Sigmoid colon (tissue), 7 donors: ENCODE measurements around the gene CSRP1. TPM values are rescaled to one million over a fixed set of nuclear protein-coding genes. Genes with fewer than 3 reads are reported as not detected.

Experiments
- DNase-seq: peaks from one replicate; pipeline ENCODE4 v3.0.0-alpha.2; 2019
- H3K27ac ChIP-seq, 4 donors: fragments of 200-600 bp; sonication (generic); one replicate each; pipeline ENCODE4 v1.5.1; 2016 to 2019; ENCODE audit warnings: mild to moderate bottlenecking in 1 of 4
- H3K27me3 ChIP-seq, 3 donors: fragments of 200-600 bp; sonication (generic); one replicate each; pipeline ENCODE4 v1.5.1; 2019; ENCODE audit warnings: mild to moderate bottlenecking in 1 of 3
- H3K36me3 ChIP-seq, 4 donors: fragments of 200-600 bp; sonication (generic); one replicate each; pipeline ENCODE4 v1.5.1; 2016 to 2019
- H3K4me1 ChIP-seq, 4 donors: fragments of 200-600 bp; sonication (generic); one replicate each; pipeline ENCODE4 v1.5.1; 2017 to 2019
- H3K4me3 ChIP-seq, 4 donors: fragments of 200-600 bp; sonication (generic); one replicate each; pipeline ENCODE4 v1.5.1; 2017 to 2019; ENCODE audit warnings: mild to moderate bottlenecking in 2 of 4, moderate library complexity in 1 of 4
- H3K9me3 ChIP-seq, 4 donors: fragments of 200-600 bp in 3 of 4; sonication (generic) in 3 of 4; one replicate each; pipeline versions ENCODE4 v1.5.1 to v1.6.1; 2013 to 2019
- EP300 ChIP-seq, 4 donors: sonication (generic); formaldehyde crosslinking; IDR thresholded peaks; one replicate each; pipeline ENCODE4 v1.6.1; 2017; ENCODE audit warnings: antibody characterized with exemption in 4 of 4
- POLR2A ChIP-seq, 2 donors: fragments of 450-650 bp; IDR thresholded peaks; one replicate each; pipeline ENCODE4 v1.6.1; 2016; ENCODE audit warnings: antibody characterized with exemption in 2 of 2, mild to moderate bottlenecking in 2 of 2, moderate library complexity in 2 of 2
- POLR2AphosphoS5 ChIP-seq, 4 donors: sonication (generic); formaldehyde crosslinking; IDR thresholded peaks; one replicate each; pipeline ENCODE4 v1.6.1; 2017; ENCODE audit warnings: antibody characterized with exemption in 4 of 4
- WGBS, 2 donors: extraction: QIAGEN DNeasy Blood & Tissue Kit; methylation state at CpG; one replicate each; pipeline ENCODE4 v1.1.7; 2013; 5-methylcytosine and 5-hydroxymethylcytosine counted together
- intact Hi-C: fragments of 100-400 bp; cut with DNase I; formaldehyde crosslinking; loops from one replicate; pipeline ENCODE4 v1.15.1; 2023
- polyA plus RNA-seq, 3 donors: library from polyadenylated mRNA; stranded (reverse); fragments of 200-250 nt; gene quantifications; one replicate each; pipeline ENCODE4 v1.2.3, GENCODE V29; 2013
- total RNA-seq, 4 donors: library from RNA; depleted of rRNA; stranded (reverse); fragments of >200 nt; gene quantifications; one replicate each; pipeline ENCODE4 v1.1.0, GENCODE V29; 2016
- TF ChIP-seq, protein P1 (sequence below), 4 experiments: fragments of 450-650 bp in 3 of 4; fragments of 200-600 bp in 1 of 4; IDR thresholded peaks; one replicate each; pipeline ENCODE4 v1.5.1; 2016 to 2019; ENCODE audit warnings: antibody characterized with exemption in 4 of 4, mild to moderate bottlenecking in 3 of 4, moderate library complexity in 2 of 4
- donor health status: healthy with polysubstance abuse.
- donor health status: Bipolar disorder and iron deficiency.
- donor health status: healthy.

Gene CSRP1
- total and polyA plus RNA-seq, 7 donors: 189 to 8,467 (median 4,737) TPM

DNA sequence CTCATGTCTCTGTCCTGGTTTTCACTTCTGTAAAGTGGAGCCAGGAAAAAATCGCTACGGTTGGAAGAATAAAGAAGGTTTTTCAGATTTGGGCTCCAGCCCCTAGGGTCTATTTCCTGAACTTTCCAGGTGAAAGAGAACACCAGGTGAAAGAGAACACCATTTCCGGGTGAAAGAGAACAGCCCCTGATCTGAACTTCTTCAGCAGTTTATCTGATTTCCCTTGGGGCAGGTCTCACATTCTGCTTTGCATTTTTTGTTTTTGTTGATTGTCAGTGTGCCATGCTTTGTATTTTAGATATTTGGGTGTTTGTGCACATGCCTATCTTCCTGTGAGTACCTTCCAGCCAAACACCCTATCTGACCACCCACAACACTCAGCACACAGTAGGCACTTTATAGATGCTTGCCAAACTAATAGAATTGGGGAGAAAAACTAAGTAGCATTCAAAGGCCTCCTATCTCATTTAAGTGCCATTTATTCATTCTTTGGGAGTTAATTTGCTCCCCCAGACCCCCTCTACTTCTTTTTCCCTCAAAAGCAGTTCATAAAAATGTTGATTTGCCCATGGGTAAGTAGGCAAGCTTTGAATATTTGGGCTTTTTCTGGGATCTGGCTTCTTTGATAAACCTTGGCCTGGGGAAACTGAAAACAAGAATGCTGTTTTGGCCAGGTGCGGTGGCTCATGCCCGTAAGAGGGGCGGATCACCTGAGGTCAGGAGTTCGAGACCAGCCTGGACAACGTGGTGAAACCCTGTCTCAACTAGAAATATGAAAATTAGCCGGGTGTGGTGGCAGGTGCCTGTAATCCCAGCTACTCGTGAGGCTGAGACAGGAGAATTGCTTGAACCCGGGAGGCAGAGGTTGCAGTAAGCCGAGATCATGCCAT is 34.2 kb upstream of the CSRP1 start:
- no peaks in the 10 kb centered on the region for H3K9me3 ChIP-seq
- intact Hi-C loops: no loop called here
- WGBS, 2 donors: 83 to 86% methylated on average over 12 of the region's 12 CpGs
- TF ChIP-seq POLR2AphosphoS5 (IDR thresholded peaks at IDR 0.05) (no peak), POLR2A (IDR thresholded peaks at IDR 0.05) (no peak), EP300 (IDR thresholded peaks at IDR 0.05) (no peak)
- TF ChIP-seq, protein P1, sequence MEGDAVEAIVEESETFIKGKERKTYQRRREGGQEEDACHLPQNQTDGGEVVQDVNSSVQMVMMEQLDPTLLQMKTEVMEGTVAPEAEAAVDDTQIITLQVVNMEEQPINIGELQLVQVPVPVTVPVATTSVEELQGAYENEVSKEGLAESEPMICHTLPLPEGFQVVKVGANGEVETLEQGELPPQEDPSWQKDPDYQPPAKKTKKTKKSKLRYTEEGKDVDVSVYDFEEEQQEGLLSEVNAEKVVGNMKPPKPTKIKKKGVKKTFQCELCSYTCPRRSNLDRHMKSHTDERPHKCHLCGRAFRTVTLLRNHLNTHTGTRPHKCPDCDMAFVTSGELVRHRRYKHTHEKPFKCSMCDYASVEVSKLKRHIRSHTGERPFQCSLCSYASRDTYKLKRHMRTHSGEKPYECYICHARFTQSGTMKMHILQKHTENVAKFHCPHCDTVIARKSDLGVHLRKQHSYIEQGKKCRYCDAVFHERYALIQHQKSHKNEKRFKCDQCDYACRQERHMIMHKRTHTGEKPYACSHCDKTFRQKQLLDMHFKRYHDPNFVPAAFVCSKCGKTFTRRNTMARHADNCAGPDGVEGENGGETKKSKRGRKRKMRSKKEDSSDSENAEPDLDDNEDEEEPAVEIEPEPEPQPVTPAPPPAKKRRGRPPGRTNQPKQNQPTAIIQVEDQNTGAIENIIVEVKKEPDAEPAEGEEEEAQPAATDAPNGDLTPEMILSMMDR (IDR thresholded peaks at IDR 0.05): no peak
- no peaks in the 10 kb centered on the region for H3K36me3 ChIP-seq
- no peaks in the 10 kb centered on the region for H3K27me3 ChIP-seq
- H3K4me1 ChIP-seq: peaks cover 0 to 84% (median 53%) of the 10 kb centered on the region in 4 donors
- peak overlapping the region in 1 of 4 donors; percentile 63 for H3K4me3 ChIP-seq
- H3K27ac ChIP-seq: peak overlapping the region; percentile 87 to 95 (median 90)
- no peak for DNase-seq

DNA sequence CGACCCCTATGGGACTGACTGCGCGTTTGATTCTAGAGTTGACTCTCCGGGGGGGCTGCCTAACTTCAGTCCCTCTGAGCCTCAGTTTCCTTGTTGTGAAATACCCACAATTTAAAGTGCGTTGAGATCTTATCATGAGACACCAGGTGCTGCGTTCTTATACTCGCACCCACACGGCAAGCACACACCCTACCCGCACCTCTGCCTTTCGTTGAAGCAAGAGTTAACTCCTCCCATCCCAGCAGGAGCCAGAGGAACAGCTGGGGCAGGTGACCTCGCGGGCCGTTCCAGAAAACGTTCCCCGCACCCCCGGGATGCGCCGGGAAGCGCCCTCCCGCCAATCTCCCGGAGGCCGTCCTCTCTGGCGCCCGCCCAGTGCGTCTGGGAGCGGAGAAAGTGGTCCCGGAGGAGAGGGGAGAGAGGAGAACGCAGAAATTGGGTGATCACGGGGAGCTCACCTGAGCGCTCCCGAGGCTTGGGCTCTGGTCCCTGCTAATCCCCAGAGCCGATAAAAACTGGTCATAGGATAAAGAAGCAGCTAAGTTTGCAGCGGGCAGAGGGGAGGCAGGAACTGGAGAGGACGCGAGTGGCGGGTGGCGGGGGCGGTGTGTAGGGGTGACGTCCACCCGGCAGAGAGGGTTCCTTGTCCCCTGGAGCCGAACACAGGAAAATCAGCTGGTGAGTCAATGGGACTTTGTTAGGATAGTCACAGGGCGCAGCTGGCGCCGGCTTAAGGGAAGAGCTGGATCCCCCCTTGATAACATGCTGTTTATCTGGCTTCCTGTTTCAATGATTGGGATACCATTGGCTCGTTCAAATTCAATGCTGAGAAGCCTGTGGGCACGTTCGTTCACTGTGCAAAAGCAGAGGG is 32.9 kb upstream of the CSRP1 start:
- H3K4me1 ChIP-seq: peaks cover 0 to 87% (median 64%) of the 10 kb centered on the region in 4 donors
- DNase-seq: peak; percentile 87
- peak overlapping the region; percentile 63 to 86 (median 72) for H3K4me3 ChIP-seq
- no peaks in the 10 kb centered on the region for H3K27me3 ChIP-seq
- TF ChIP-seq POLR2AphosphoS5 (IDR thresholded peaks at IDR 0.05): peak in 3 of 4 donors; percentile 37 to 42 (median 38)
- no peak for TF ChIP-seq POLR2A (IDR thresholded peaks at IDR 0.05)
- TF ChIP-seq, protein P1 (IDR thresholded peaks at IDR 0.05): no peak
- TF ChIP-seq EP300 (IDR thresholded peaks at IDR 0.05): peak in 1 of 4 donors; percentile 18
- 2 to 4% methylated on average over 47 of the region's 47 CpGs for WGBS, 2 donors
- H3K9me3 ChIP-seq: no peaks in the 10 kb centered on the region
- no peaks in the 10 kb centered on the region for H3K36me3 ChIP-seq
- intact Hi-C loops: no loop called here
- peak overlapping the region; percentile 87 to 95 (median 90) for H3K27ac ChIP-seq

DNA sequence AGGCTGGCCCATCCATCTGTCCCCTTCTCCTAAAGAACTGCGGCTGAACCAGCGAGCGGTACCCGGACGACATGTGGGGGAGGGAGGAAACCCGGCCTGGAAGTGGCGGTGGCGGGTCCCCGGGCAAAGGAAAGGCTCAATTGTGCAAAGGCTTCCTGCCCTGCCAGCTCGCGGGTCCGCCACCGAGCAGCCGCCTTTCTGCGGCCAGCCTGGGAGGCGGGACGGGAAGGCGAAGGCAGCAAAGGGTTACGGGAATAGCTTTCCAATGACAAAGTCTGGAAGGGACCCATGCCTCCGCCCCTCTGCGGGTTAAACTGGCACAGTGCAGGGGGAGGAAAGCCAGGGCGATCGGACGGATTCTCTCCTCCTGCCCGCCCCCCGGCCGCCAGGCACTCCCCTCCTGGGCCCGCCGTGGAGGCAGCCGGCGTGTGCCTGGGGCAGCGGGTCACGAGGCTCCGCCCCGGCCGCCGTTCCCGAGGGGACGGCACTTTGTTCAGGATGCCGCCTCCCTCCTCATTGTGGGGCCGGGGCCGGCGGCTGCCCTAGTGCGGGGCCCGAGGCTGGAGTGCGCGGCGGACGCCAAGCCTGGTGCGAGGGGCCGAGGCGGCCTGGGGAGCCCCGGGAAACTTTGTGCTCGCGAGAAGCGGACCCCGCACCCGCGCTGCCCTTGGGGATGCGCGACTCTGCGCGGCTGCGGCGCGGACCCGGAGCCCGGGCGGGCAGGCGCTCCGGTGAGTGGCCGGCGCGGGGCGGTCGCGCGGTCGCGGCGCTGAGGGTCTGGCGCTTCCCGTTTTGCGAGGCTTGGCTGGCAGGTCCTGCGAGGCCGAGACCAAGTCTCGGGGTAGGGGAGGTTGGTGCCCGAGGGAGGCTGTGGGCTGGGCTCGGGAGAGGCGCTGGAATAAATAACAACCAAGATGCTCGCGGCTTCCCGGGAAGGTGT is 32.0 kb upstream of the CSRP1 start, which contains the start of gene NAV1:
Gene NAV1 (plus strand): TSS at position 516 of the 940 bp plus-strand sequence. CDS start 83,758 bp downstream, outside the sequence.
- WGBS, 2 donors: 0 to 1% methylated on average over 93 of the region's 93 CpGs
- no peak for TF ChIP-seq EP300 (IDR thresholded peaks at IDR 0.05)
- TF ChIP-seq POLR2A (IDR thresholded peaks at IDR 0.05): peak; percentile 45 to 52
- TF ChIP-seq POLR2AphosphoS5 (IDR thresholded peaks at IDR 0.05): peak; percentile 47 to 84 (median 77)
- TF ChIP-seq, protein P1 (IDR thresholded peaks at IDR 0.05): no peak
- Histone ChIP-seq H3K27ac (peak within 1 kb of the TSS; percentile 87 to 95 (median 90)), H3K27me3 (no peaks in the 10 kb centered on the region), H3K36me3 (no peaks in the 10 kb centered on the region), H3K4me3 (peak within 1 kb of the TSS; percentile 63 to 86 (median 72)), H3K9me3 (no peaks in the 10 kb centered on the region), H3K4me1 (peaks cover 0 to 89% (median 69%) of the 10 kb centered on the region in 4 donors)
- peak; percentile 92 for DNase-seq
- intact Hi-C loops: no loop called here
